Thoracic aorta (tissue), 2 donors: ENCODE results near the gene CTSF. TPM values are rescaled to one million over a fixed set of nuclear protein-coding genes. Genes with fewer than 3 reads are reported as not detected.
"Not testable (repeated sequence)": the region's sequence is repeated elsewhere in the genome, so short reads cannot be mapped to it uniquely, and the experiment has no call there.

Experiments used
- ATAC-seq: fragments of 150-250 bp; one replicate; pipeline ENCODE4 v1.8.0; 2017; ENCODE audit warnings: low read depth; ENCODE audit not compliant: insufficient number of reproducible peaks, low FRiP score
- DNase-seq: peaks from one replicate; pipeline ENCODE4 v3.0.0-alpha.2; 2020; ENCODE audit warnings: low spot score
- H3K27ac ChIP-seq, 2 donors: fragments of 200-600 bp; sonication (generic); 1 replicate in 1 of 2; 2 replicates in 1 of 2; pipeline ENCODE4 v1.5.1; 2016; ENCODE audit warnings: mild to moderate bottlenecking in 2 of 2, moderate library complexity in 2 of 2
- H3K27me3 ChIP-seq: fragments of 200-600 bp; sonication (generic); replicated peaks from 2 replicates; pipeline ENCODE4 v1.6.0; 2016; ENCODE audit warnings: mild to moderate bottlenecking; ENCODE audit not compliant: insufficient read depth
- H3K36me3 ChIP-seq: fragments of 200-600 bp; sonication (generic); one replicate; pipeline ENCODE4 v1.5.1; 2016
- H3K4me1 ChIP-seq, 2 donors: fragments of 200-600 bp; sonication (generic); 1 replicate in 1 of 2; 2 replicates in 1 of 2; pipeline versions ENCODE4 v1.5.1 to v1.6.0; 2016; ENCODE audit warnings: low read depth in 2 of 2, mild to moderate bottlenecking in 1 of 2; ENCODE audit not compliant: control insufficient read depth in 1 of 2
- H3K4me3 ChIP-seq: fragments of 200-600 bp; sonication (generic); 2 replicates; pipeline ENCODE4 v1.5.1; 2016; ENCODE audit warnings: mild to moderate bottlenecking
- H3K9me3 ChIP-seq: fragments of 200-600 bp; sonication (generic); 2 replicates; pipeline ENCODE4 v1.5.1; 2016
- CTCF ChIP-seq: fragments of 200-600 bp; sonication (generic); IDR thresholded peaks from one replicate; pipeline ENCODE4 v1.5.1; 2019; ENCODE audit warnings: antibody characterized with exemption
- total RNA-seq, 2 donors: library from RNA; depleted of rRNA; stranded (reverse); fragments of >200 nt; gene quantifications; one replicate each; pipeline versions ENCODE4 v1.1.0 to v1.2.3, GENCODE V29; 2016

The CTSF gene
- total RNA-seq, 2 donors from 2014 or later: 122 to 195 TPM

- no peak for TF ChIP-seq CTCF
- ATAC-seq: no peak
- Histone ChIP-seq H3K36me3 (no peaks in the 10 kb centered on the region), H3K27me3 (no peaks in the 10 kb centered on the region), H3K9me3 (no peaks in the 10 kb centered on the region), H3K4me3 (no peak overlapping the region), H3K27ac (no peak overlapping the region), H3K4me1 (peaks cover 14 to 22% of the 10 kb centered on the region in 2 donors)
- no peak for DNase-seq
Observed at GRCh38 chr11:66612458-66612857, 44.1 kb upstream of the CTSF start.

DNA sequence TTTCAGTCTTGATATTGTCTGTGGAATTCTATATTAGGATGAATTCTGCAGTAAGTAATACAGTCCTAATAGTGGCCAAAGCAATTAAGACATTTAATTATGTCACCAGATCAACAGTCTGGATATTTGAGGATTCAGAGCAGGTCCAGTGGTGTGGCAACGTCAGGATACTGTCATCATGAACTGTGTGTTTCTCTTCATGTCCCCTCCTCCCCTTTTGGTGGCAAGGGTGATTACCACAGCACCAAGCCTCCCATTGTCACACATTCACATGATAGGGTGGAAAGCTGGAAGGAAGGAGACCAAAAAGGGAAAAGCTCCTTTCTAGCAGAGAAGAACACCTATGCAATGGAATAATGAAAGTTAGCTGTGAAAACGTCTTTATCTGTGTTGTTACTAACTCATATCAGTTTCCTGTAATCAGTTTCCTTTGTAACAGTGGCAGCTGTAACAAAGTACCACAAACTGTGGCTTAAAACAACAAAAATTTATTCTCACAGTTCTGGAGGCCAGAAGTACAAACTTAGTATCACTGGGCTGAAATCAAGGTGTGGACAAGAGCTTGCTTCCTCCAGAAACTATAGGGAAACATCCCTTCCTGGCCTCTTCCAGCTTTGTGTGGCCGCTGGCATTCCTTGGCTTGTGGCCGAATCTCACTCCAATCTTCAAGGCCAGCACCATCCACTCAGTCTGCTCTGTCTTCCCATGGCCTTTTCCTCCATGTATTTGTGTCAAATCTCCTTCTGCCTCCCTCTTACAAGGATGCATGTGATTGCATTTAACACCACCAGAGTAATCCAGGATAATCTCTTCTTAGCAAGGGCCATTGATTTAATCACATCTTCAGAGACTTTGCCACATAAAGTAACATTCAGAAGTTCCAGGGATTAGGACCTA is 41.6 kb upstream of the CTSF start:
- Histone ChIP-seq H3K36me3 (peaks cover 9% of the 10 kb centered on the region), H3K27me3 (no peaks in the 10 kb centered on the region), H3K4me1 (peaks cover 12 to 24% of the 10 kb centered on the region in 2 donors), H3K9me3 (no peaks in the 10 kb centered on the region), H3K4me3 (no peak overlapping the region), H3K27ac (no peak overlapping the region)
- DNase-seq: no peak
- no peak for ATAC-seq
- TF ChIP-seq CTCF: no peak

- H3K27ac ChIP-seq: peak overlapping the region; percentile 73 to 84
- no peak for TF ChIP-seq CTCF
- DNase-seq (peak; percentile 41), ATAC-seq (peak; percentile 76)
- no peaks in the 10 kb centered on the region for H3K27me3 ChIP-seq
- peak overlapping the region; percentile 9 for H3K4me3 ChIP-seq
- H3K9me3 ChIP-seq: no peaks in the 10 kb centered on the region
- H3K4me1 ChIP-seq: peaks cover 18 to 38% of the 10 kb centered on the region in 2 donors
- peaks cover 9% of the 10 kb centered on the region for H3K36me3 ChIP-seq
Observed at GRCh38 chr11:66607126-66607834, 38.9 kb upstream of the CTSF start.

- H3K36me3 ChIP-seq, H3K27me3 ChIP-seq, DNase-seq, ATAC-seq, H3K9me3 ChIP-seq, H3K4me3 ChIP-seq: not testable (repeated sequence)
- H3K27ac ChIP-seq: peak overlapping the region; percentile 73 to 84
- H3K4me1 ChIP-seq: peaks cover 24 to 45% of the 10 kb centered on the region in 2 donors
Observed at GRCh38 chr11:66606608-66607007, 38.2 kb upstream of the CTSF start.

- ATAC-seq (no peak), DNase-seq (no peak)
- no peaks in the 10 kb centered on the region for H3K9me3 ChIP-seq
- no peaks in the 10 kb centered on the region for H3K27me3 ChIP-seq
- peaks cover 36 to 62% of the 10 kb centered on the region in 2 donors for H3K4me1 ChIP-seq
- H3K36me3 ChIP-seq: peaks cover 15% of the 10 kb centered on the region
- TF ChIP-seq CTCF: no peak
- no peak overlapping the region for H3K4me3 ChIP-seq
- H3K27ac ChIP-seq: no peak overlapping the region
Observed at GRCh38 chr11:66604155-66604554, 35.7 kb upstream of the CTSF start.
